HCT116 (cell line): ENCODE data around the gene TNFSF10. TPM values are rescaled to one million over a fixed set of nuclear protein-coding genes. Genes with fewer than 3 reads are reported as not detected.
A peak's percentile ranks its signal among the peaks of the same experiment; 100 is the strongest.

Experiments
- ATAC-seq: fragments of 200-7000 bp; cut with Tn5 transposase; 2 replicates; pipeline ENCODE4 v1.9.1; 2020; ENCODE audit warnings: mild to moderate bottlenecking, moderate library complexity
- BruUV-seq: library from RNA; stranded (reverse); fragments of 400-500 nt; replicated peaks from 2 replicates; lab custom pipeline; 2021; lab: Mats Ljungman, UMichigan
- CTCF ChIA-PET: fragments of 300-600 bp; sonication (Branson Sonifier 250); formaldehyde crosslinking; loops from one replicate; lab custom pipeline; 2021; ENCODE audit warnings: antibody characterized with exemption; lab: Charles Lee
- POLR2A ChIA-PET: fragments of 300-600, 350-600 bp; sonication (Branson Sonifier 250); formaldehyde crosslinking; loops from one replicate; lab custom pipeline; 2021; ENCODE audit warnings: antibody characterized with exemption; lab: Charles Lee
- RAD21 ChIA-PET, 2 experiments: fragments of 300-600 bp; sonication (Branson Sonifier 250); formaldehyde crosslinking; loops; one replicate each; lab custom pipeline; 2023; ENCODE audit warnings: low total read pairs in 2 of 2; ENCODE audit not compliant: uncharacterized antibody in 2 of 2, unreplicated experiment in 2 of 2, low non-redundant PET in 1 of 2; lab: Charles Lee
- DNase-seq: peaks from one replicate; pipeline ENCODE4 v3.0.0-alpha.2; 2010; ENCODE audit warnings: low read depth, low spot score
- H2AFZ ChIP-seq: fragments of 200-600 bp; shearing (Covaris generic), sonication (generic); 2 replicates; pipeline ENCODE4 v1.6.1; 2017; ENCODE audit warnings: low read depth, mixed run types, mixed read lengths, antibody characterized with exemption, low read length; ENCODE audit not compliant: poor library complexity, severe bottlenecking
- H3K27ac ChIP-seq: 2 replicates; pipeline ENCODE4 v1.5.1; 2012; ENCODE audit warnings: low read depth, low read length
- H3K27me3 ChIP-seq: fragments of 200-600 bp; sonication (generic); 2 replicates; pipeline ENCODE4 v1.6.1; 2016; ENCODE audit warnings: mixed run types, low read length, mixed read lengths; ENCODE audit not compliant: insufficient read depth
- H3K36me3 ChIP-seq, 2 experiments: fragments of 200-500 bp in 1 of 2; fragments of 200-600 bp in 1 of 2; sonication (Bioruptor generic) in 1 of 2; sonication (generic) in 1 of 2; 2 replicates each; pipeline versions ENCODE4 v1.5.1 to v1.6.1; 2014 to 2016; ENCODE audit warnings: low read length in 2 of 2, inconsistent platforms in 1 of 2, mixed read lengths in 1 of 2, mixed run types in 1 of 2; ENCODE audit not compliant: insufficient read depth in 2 of 2, control insufficient read depth in 1 of 2
- H3K4me1 ChIP-seq, 2 experiments: fragments of 200-600 bp in 1 of 2; sonication (generic) in 1 of 2; 2 replicates each; pipeline versions ENCODE4 v1.5.1 to v1.6.1; 2012 to 2017; ENCODE audit warnings: low read length in 2 of 2, inconsistent platforms in 1 of 2, mild to moderate bottlenecking in 1 of 2, mixed read lengths in 1 of 2, mixed run types in 1 of 2, moderate library complexity in 1 of 2; ENCODE audit not compliant: insufficient read depth in 2 of 2, control insufficient read depth in 1 of 2
- H3K4me2 ChIP-seq: fragments of 200-600 bp; sonication (generic); 2 replicates; pipeline ENCODE4 v1.6.1; 2017; ENCODE audit warnings: mixed run types, low read length, mixed read lengths
- H3K4me3 ChIP-seq, 2 experiments: fragments of 200-600 bp in 1 of 2; sonication (generic) in 1 of 2; replicated peaks in 1 of 2; 2 replicates each; pipeline ENCODE4 v1.5.1; 2011 to 2016; ENCODE audit warnings: low read length in 2 of 2, control low read depth in 1 of 2, low read depth in 1 of 2, mild to moderate bottlenecking in 1 of 2, mixed read lengths in 1 of 2, mixed run types in 1 of 2
- H3K79me2 ChIP-seq: fragments of 200-600 bp; sonication (generic); 2 replicates; pipeline ENCODE4 v1.6.1; 2017; ENCODE audit warnings: mild to moderate bottlenecking, mixed run types, low read length, moderate library complexity, mixed read lengths; ENCODE audit not compliant: insufficient read depth
- H3K9ac ChIP-seq: fragments of 200-600 bp; sonication (generic); 2 replicates; pipeline ENCODE4 v1.6.1; 2016; ENCODE audit warnings: low read length, mixed read lengths
- H3K9me2 ChIP-seq: fragments of 200-600 bp; sonication (generic), shearing (Covaris generic); 2 replicates; pipeline ENCODE4 v1.6.1; 2017; ENCODE audit warnings: mixed run types, mild to moderate bottlenecking, moderate library complexity; ENCODE audit not compliant: insufficient read depth
- H3K9me3 ChIP-seq, 2 experiments: fragments of 200-500 bp in 1 of 2; fragments of 200-600 bp in 1 of 2; sonication (Bioruptor generic) in 1 of 2; sonication (generic) in 1 of 2; 2 replicates each; pipeline ENCODE4 v1.6.1; 2014 to 2017; ENCODE audit warnings: low read length in 2 of 2, mixed read lengths in 2 of 2, inconsistent platforms in 1 of 2, low read depth in 1 of 2, mild to moderate bottlenecking in 1 of 2, mixed run types in 1 of 2, moderate library complexity in 1 of 2; ENCODE audit not compliant: control insufficient read depth in 1 of 2, insufficient read depth in 1 of 2
- H4K20me1 ChIP-seq: fragments of 200-600 bp; sonication (generic), shearing (Covaris generic); 2 replicates; pipeline ENCODE4 v1.6.1; 2017; ENCODE audit warnings: mixed run types, mild to moderate bottlenecking, moderate library complexity; ENCODE audit not compliant: insufficient read depth
- ATF3 ChIP-seq: IDR thresholded peaks from 2 replicates; pipeline ENCODE4 v1.6.1; 2012
- CEBPB ChIP-seq: IDR thresholded peaks from 2 replicates; pipeline ENCODE4 v1.6.1; 2012; ENCODE audit warnings: low read depth
- CTCF ChIP-seq, 3 experiments: fragments of 200-600 bp in 1 of 3; sonication (generic) in 1 of 3; IDR thresholded peaks in 2 of 3; conservative IDR thresholded peaks in 1 of 3; 2 replicates each; pipeline ENCODE4 v1.5.1; 2012 to 2017; ENCODE audit warnings: low read depth in 2 of 3, low read length in 2 of 3, antibody characterized with exemption in 1 of 3, borderline replicate concordance in 1 of 3, control low read depth in 1 of 3, mild to moderate bottlenecking in 1 of 3, mixed read lengths in 1 of 3, mixed run types in 1 of 3, moderate library complexity in 1 of 3; ENCODE audit not compliant: insufficient read depth in 1 of 3
- EGR1 ChIP-seq: IDR thresholded peaks from 2 replicates; pipeline ENCODE4 v1.6.1; 2012; ENCODE audit warnings: low read depth
- ELF1 ChIP-seq: IDR thresholded peaks from 2 replicates; pipeline ENCODE4 v1.6.1; 2012; ENCODE audit warnings: low read depth, borderline replicate concordance
- EZH2 ChIP-seq: fragments of 200-600 bp; sonication (generic); IDR thresholded peaks from 2 replicates; pipeline ENCODE4 v1.6.1; 2017; ENCODE audit warnings: antibody characterized with exemption, mixed run types
- EZH2phosphoT487 ChIP-seq: fragments of 200-600 bp; IDR thresholded peaks from 2 replicates; pipeline ENCODE4 v1.6.1; 2018; ENCODE audit warnings: antibody characterized with exemption, borderline replicate concordance
- FOSL1 ChIP-seq: IDR thresholded peaks from 2 replicates; pipeline ENCODE4 v1.6.1; 2012; ENCODE audit warnings: low read depth
- JUND ChIP-seq: IDR thresholded peaks from 2 replicates; pipeline ENCODE4 v1.6.1; 2012
- MAX ChIP-seq: IDR thresholded peaks from 2 replicates; pipeline ENCODE4 v1.6.1; 2012
- POLR2A ChIP-seq: IDR thresholded peaks from 2 replicates; pipeline ENCODE4 v1.7.0; 2011; ENCODE audit warnings: borderline replicate concordance; ENCODE audit not compliant: insufficient read depth, insufficient read length; ENCODE audit errors: extremely low read depth
- RAD21 ChIP-seq: IDR thresholded peaks from 2 replicates; pipeline ENCODE4 v1.6.1; 2012; ENCODE audit warnings: low read depth, mild to moderate bottlenecking
- SP1 ChIP-seq: IDR thresholded peaks from 2 replicates; pipeline ENCODE4 v1.6.1; 2012; ENCODE audit warnings: low read depth
- SRF ChIP-seq: IDR thresholded peaks from 2 replicates; pipeline ENCODE4 v1.6.1; 2012; ENCODE audit warnings: low read depth
- TCF7L2 ChIP-seq: IDR thresholded peaks from 2 replicates; pipeline ENCODE4 v1.7.0; 2011; ENCODE audit warnings: borderline replicate concordance, inconsistent platforms; ENCODE audit not compliant: insufficient read depth, insufficient read length; ENCODE audit errors: extremely low read depth
- ZBTB33 ChIP-seq: IDR thresholded peaks from 2 replicates; pipeline ENCODE4 v1.6.1; 2011; ENCODE audit warnings: mild to moderate bottlenecking, low read length, moderate library complexity; ENCODE audit not compliant: insufficient replicate concordance; ENCODE audit errors: extremely low read depth
- ZFX ChIP-seq: fragments of 450-650 bp; IDR thresholded peaks from 2 replicates; pipeline ENCODE4 v1.6.1; 2017
- ZNF274 ChIP-seq: fragments of 200-500 bp; sonication (Bioruptor generic); IDR thresholded peaks from 2 replicates; pipeline ENCODE4 v1.6.1; 2014; ENCODE audit warnings: mild to moderate bottlenecking, low read depth, low read length, inconsistent platforms
- intact Hi-C: fragments of 100-400 bp; cut with micrococcal nuclease; formaldehyde crosslinking; loops from 2 replicates; pipeline ENCODE4 v1.10.0; 2022
- total RNA-seq: library from RNA; stranded (reverse); gene quantifications from one replicate; pipeline ENCODE4 v1.2.1, GENCODE V29; 2021; ENCODE audit not compliant: unreplicated experiment

Gene TNFSF10
- total RNA-seq, 1 experiment from 2014 or later, result 0.20 TPM

- Histone ChIP-seq H4K20me1 (no peaks in the 10 kb centered on the region), H3K79me2 (no peaks in the 10 kb centered on the region), H3K27me3 (no peaks in the 10 kb centered on the region), H3K9me3 (no peaks in the 10 kb centered on the region)
- intact Hi-C loops, result no loop called here
- no peak for TF ChIP-seq SP1
- TF ChIP-seq FOSL1, result no peak
- no peak for TF ChIP-seq EZH2
- no peak for TF ChIP-seq EZH2phosphoT487
- no peak for TF ChIP-seq JUND
- no peak for TF ChIP-seq ATF3
- TF ChIP-seq CTCF (IDR thresholded peaks at IDR 0.05 in 2 of 3, conservative IDR thresholded peaks at IDR 0.05 in 1 of 3; ENCODE audit: borderline replicate concordance in 1 of 3, insufficient read depth in 1 of 3, low read depth in 2 of 3, low read length in 2 of 3), result no peak
- no peak for TF ChIP-seq ELF1
- no peak for TF ChIP-seq POLR2A
- TF ChIP-seq RAD21, result no peak
- TF ChIP-seq MAX, result no peak
- no peak for TF ChIP-seq TCF7L2
- no peak for TF ChIP-seq ZNF274
- no peak for TF ChIP-seq SRF
- TF ChIP-seq CEBPB, result no peak
- no peak for TF ChIP-seq EGR1
- no peak for TF ChIP-seq ZBTB33
- no peak for TF ChIP-seq ZFX
- TF ChIP-seq, all 23 proteins: peak for 0
- no peak overlapping the region for H3K9ac ChIP-seq
- DNase-seq (no peak), ATAC-seq (no peak)
- BruUV-seq, result no TSS peak
- H3K4me3 ChIP-seq, result no peak overlapping the region
- POLR2A ChIA-PET, result no interaction called here
- no peak overlapping the region for H3K27ac ChIP-seq
- H2AFZ ChIP-seq, result peak overlapping the region; percentile 90
- CTCF ChIA-PET, result no interaction called here
- peak overlapping the region; percentile 44 for H3K4me2 ChIP-seq
- H3K9me2 ChIP-seq, result no peaks in the 10 kb centered on the region
- peaks cover 24 to 31% of the 10 kb centered on the region in 2 experiments for H3K4me1 ChIP-seq
- RAD21 ChIA-PET, result no interaction called here
- no peaks in the 10 kb centered on the region for H3K36me3 ChIP-seq
Observed at GRCh38 chr3:172546628-172547214, 23.5 kb upstream of the TNFSF10 start.
